WTC11 (cell line): ENCODE measurements around the gene FAM107B. TPM values are rescaled to one million over a fixed set of nuclear protein-coding genes. Genes with fewer than 3 reads are reported as not detected.

Experiments
- ATAC-seq: fragments of 200-7000 bp; cut with Tn5 transposase; 2 replicates; pipeline ENCODE4 v1.10.0; 2021; ENCODE audit warnings: mild to moderate bottlenecking, moderate library complexity
- CTCF ChIA-PET: fragments of 300-600 bp; sonication (Branson Sonifier 250); formaldehyde crosslinking; loops from one replicate; lab custom pipeline; 2021; ENCODE audit warnings: antibody characterized with exemption; lab: Charles Lee
- POLR2A ChIA-PET: fragments of 350-600 bp; sonication (Branson Sonifier 250); formaldehyde crosslinking; loops from one replicate; lab custom pipeline; 2021; ENCODE audit warnings: antibody characterized with exemption; lab: Charles Lee
- DNase-seq: peaks from one replicate; pipeline ENCODE4 v3.0.0; 2021; ENCODE audit warnings: low spot score
- H3K27ac Mint-ChIP-seq: 2 replicates; pipeline ENCODE4 v1.8.0; 2021; ENCODE audit warnings: mixed read lengths
- H3K27me3 Mint-ChIP-seq: 2 replicates; pipeline ENCODE4 v1.8.0; 2021; ENCODE audit warnings: low read depth, mild to moderate bottlenecking, moderate library complexity, mixed read lengths
- H3K36me3 Mint-ChIP-seq: 2 replicates; pipeline ENCODE4 v1.8.0; 2021; ENCODE audit warnings: mixed read lengths
- H3K4me1 Mint-ChIP-seq: 2 replicates; pipeline ENCODE4 v1.8.0; 2022; ENCODE audit warnings: mixed read lengths
- H3K4me3 Mint-ChIP-seq: 2 replicates; pipeline ENCODE4 v1.8.0; 2021; ENCODE audit warnings: mild to moderate bottlenecking, moderate library complexity, mixed read lengths
- H3K9me3 Mint-ChIP-seq: 2 replicates; pipeline ENCODE4 v1.8.0; 2021; ENCODE audit warnings: mixed read lengths
- CBFB ChIP-seq: sonication (generic); formaldehyde crosslinking; IDR thresholded peaks from 2 replicates; pipeline ENCODE4 v1.8.1; 2022; ENCODE audit warnings: mild to moderate bottlenecking, low read depth, missing genetic modification reagents
- CREM ChIP-seq: sonication (generic); formaldehyde crosslinking; IDR thresholded peaks from 2 replicates; pipeline ENCODE4 v1.8.1; 2022; ENCODE audit warnings: mild to moderate bottlenecking, missing genetic modification reagents, moderate library complexity
- ESRRA ChIP-seq: sonication (generic); formaldehyde crosslinking; IDR thresholded peaks from 2 replicates; pipeline ENCODE4 v1.8.1; 2022; ENCODE audit warnings: mild to moderate bottlenecking, missing genetic modification reagents, borderline replicate concordance
- FOXJ3 ChIP-seq: sonication (generic); formaldehyde crosslinking; IDR thresholded peaks from 2 replicates; pipeline ENCODE4 v1.9.0; 2021; ENCODE audit warnings: missing genetic modification reagents, mild to moderate bottlenecking, borderline replicate concordance
- FOXK1 ChIP-seq: sonication (generic); formaldehyde crosslinking; IDR thresholded peaks from 2 replicates; pipeline ENCODE4 v1.8.0; 2022; ENCODE audit warnings: mild to moderate bottlenecking, moderate library complexity, missing genetic modification reagents
- FOXP1 ChIP-seq: sonication (generic); formaldehyde crosslinking; IDR thresholded peaks from 2 replicates; pipeline ENCODE4 v1.8.0; 2022; ENCODE audit warnings: missing genetic modification reagents, mild to moderate bottlenecking, moderate library complexity, borderline replicate concordance
- GABPB1 ChIP-seq: sonication (generic); formaldehyde crosslinking; IDR thresholded peaks from 2 replicates; pipeline ENCODE4 v1.8.1; 2023; ENCODE audit warnings: mild to moderate bottlenecking, missing genetic modification reagents
- GRHL2 ChIP-seq: fragments of 250-450 bp; sonication (Bioruptor Pico); IDR thresholded peaks from 2 replicates; pipeline ENCODE4 v1.8.0; 2022; ENCODE audit warnings: mild to moderate bottlenecking, moderate library complexity; ENCODE audit not compliant: insufficient replicate concordance, severe bottlenecking
- JAZF1 ChIP-seq: fragments of 250-450 bp; sonication (Bioruptor Pico); IDR thresholded peaks from 2 replicates; pipeline ENCODE4 v1.9.0; 2021; ENCODE audit warnings: moderate library complexity, mild to moderate bottlenecking, inconsistent platforms
- JUN ChIP-seq: sonication (generic); formaldehyde crosslinking; IDR thresholded peaks from 2 replicates; pipeline ENCODE4 v1.8.0; 2023; ENCODE audit warnings: mild to moderate bottlenecking, missing genetic modification reagents
- NFATC4 ChIP-seq: fragments of 250-450 bp; sonication (Bioruptor Pico); IDR thresholded peaks from 2 replicates; pipeline ENCODE4 v1.9.0; 2021; ENCODE audit warnings: mild to moderate bottlenecking
- SMAD4 ChIP-seq: sonication (generic); formaldehyde crosslinking; IDR thresholded peaks from 2 replicates; pipeline ENCODE4 v1.8.0; 2022; ENCODE audit warnings: mild to moderate bottlenecking, missing genetic modification reagents
- SOX15 ChIP-seq: fragments of 250-450 bp; sonication (Bioruptor Pico); IDR thresholded peaks from 2 replicates; pipeline ENCODE4 v1.9.0; 2021; ENCODE audit warnings: mild to moderate bottlenecking
- TCF7 ChIP-seq: sonication (generic); formaldehyde crosslinking; IDR thresholded peaks from 2 replicates; pipeline ENCODE4 v1.8.0; 2022; ENCODE audit warnings: mild to moderate bottlenecking, low read depth, missing genetic modification reagents, moderate library complexity
- TP53 ChIP-seq: sonication (generic); formaldehyde crosslinking; IDR thresholded peaks from 2 replicates; pipeline ENCODE4 v1.8.1; 2023; ENCODE audit warnings: mild to moderate bottlenecking, missing genetic modification reagents
- total RNA-seq: library from RNA; stranded (reverse); gene quantifications from 3 replicates; pipeline ENCODE4 v1.2.3, GENCODE V29; 2021
- TF ChIP-seq, protein P1 (sequence below): sonication (generic); formaldehyde crosslinking; conservative IDR thresholded peaks from 2 replicates; pipeline ENCODE4 v1.8.1; 2022; ENCODE audit warnings: mild to moderate bottlenecking, missing genetic modification reagents
- TF ChIP-seq, protein P2 (sequence below): sonication (generic); formaldehyde crosslinking; IDR thresholded peaks from 2 replicates; pipeline ENCODE4 v1.8.1; 2023; ENCODE audit warnings: mild to moderate bottlenecking, missing genetic modification reagents, moderate library complexity
- TF ChIP-seq, protein P3 (sequence below): sonication (generic); formaldehyde crosslinking; IDR thresholded peaks from 2 replicates; pipeline ENCODE4 v1.8.1; 2022; ENCODE audit warnings: mild to moderate bottlenecking, missing genetic modification reagents, moderate library complexity, borderline replicate concordance
- TF ChIP-seq, protein P4 (sequence below): sonication (generic); formaldehyde crosslinking; IDR thresholded peaks from 2 replicates; pipeline ENCODE4 v1.8.0; 2022; ENCODE audit warnings: mild to moderate bottlenecking, missing genetic modification reagents
- TF ChIP-seq, protein P5 (sequence below): sonication (generic); formaldehyde crosslinking; IDR thresholded peaks from 2 replicates; pipeline ENCODE4 v1.8.1; 2023; ENCODE audit warnings: mild to moderate bottlenecking, missing genetic modification reagents, borderline replicate concordance
- TF ChIP-seq, protein P6 (sequence below): sonication (generic); formaldehyde crosslinking; IDR thresholded peaks from 2 replicates; pipeline ENCODE4 v1.8.0; 2023; ENCODE audit warnings: missing genetic modification reagents

The FAM107B gene
- total RNA-seq, 1 experiment from 2014 or later: 22.4 TPM

DNA sequence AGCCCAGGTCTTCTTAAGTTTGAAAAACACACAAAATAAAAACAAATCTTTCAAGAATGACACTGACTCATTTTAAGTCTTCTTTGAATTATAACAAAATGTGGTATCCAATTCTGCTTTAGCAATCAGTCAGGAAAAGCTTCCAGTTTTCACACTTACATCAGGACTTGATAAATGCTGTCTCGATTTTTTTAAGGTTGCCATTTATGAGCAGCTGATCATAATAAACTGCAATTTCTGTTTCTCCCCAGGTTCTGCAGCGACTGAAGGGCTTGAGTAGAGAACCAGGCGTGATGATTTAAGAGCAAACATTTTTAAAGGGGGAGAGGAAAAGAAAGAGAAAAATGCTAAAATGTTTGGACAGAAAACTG lies 71.1 kb downstream of the FAM107B start:
- Mint-ChIP-seq H3K27me3 (no peaks in the 10 kb centered on the region; the same call in 1 of the 2 replicates), H3K27ac (no peak overlapping the region), H3K4me1 (peaks cover 34% of the 10 kb centered on the region), H3K9me3 (peaks cover 14% of the 10 kb centered on the region), H3K36me3 (peaks cover 6% of the 10 kb centered on the region), H3K4me3 (no peak overlapping the region)
- CTCF ChIA-PET: no interaction called here
- POLR2A ChIA-PET: no interaction called here
- ATAC-seq (no peak), DNase-seq (no peak)
- TF ChIP-seq, protein P1, sequence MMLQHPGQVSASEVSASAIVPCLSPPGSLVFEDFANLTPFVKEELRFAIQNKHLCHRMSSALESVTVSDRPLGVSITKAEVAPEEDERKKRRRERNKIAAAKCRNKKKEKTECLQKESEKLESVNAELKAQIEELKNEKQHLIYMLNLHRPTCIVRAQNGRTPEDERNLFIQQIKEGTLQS (CRISPR knock-in tag): no peak
- TF ChIP-seq GABPB1 (no peak), CREM (CRISPR knock-in tag) (no peak), TP53 (no peak), NFATC4 (CRISPR knock-in tag) (no peak), CBFB (CRISPR knock-in tag) (no peak), FOXK1 (CRISPR knock-in tag) (no peak), SMAD4 (CRISPR knock-in tag) (no peak), FOXJ3 (no peak), JAZF1 (CRISPR knock-in tag) (no peak), SOX15 (CRISPR knock-in tag) (no peak), FOXP1 (CRISPR knock-in tag) (no peak), ESRRA (CRISPR knock-in tag) (no peak), JUN (CRISPR knock-in tag) (no peak), TCF7 (no peak)
- TF ChIP-seq, protein P2, sequence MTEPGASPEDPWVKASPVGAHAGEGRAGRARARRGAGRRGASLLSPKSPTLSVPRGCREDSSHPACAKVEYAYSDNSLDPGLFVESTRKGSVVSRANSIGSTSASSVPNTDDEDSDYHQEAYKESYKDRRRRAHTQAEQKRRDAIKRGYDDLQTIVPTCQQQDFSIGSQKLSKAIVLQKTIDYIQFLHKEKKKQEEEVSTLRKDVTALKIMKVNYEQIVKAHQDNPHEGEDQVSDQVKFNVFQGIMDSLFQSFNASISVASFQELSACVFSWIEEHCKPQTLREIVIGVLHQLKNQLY: no peak
- TF ChIP-seq, protein P3, sequence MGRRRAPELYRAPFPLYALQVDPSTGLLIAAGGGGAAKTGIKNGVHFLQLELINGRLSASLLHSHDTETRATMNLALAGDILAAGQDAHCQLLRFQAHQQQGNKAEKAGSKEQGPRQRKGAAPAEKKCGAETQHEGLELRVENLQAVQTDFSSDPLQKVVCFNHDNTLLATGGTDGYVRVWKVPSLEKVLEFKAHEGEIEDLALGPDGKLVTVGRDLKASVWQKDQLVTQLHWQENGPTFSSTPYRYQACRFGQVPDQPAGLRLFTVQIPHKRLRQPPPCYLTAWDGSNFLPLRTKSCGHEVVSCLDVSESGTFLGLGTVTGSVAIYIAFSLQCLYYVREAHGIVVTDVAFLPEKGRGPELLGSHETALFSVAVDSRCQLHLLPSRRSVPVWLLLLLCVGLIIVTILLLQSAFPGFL (CRISPR knock-in tag): no peak
- TF ChIP-seq, protein P4, sequence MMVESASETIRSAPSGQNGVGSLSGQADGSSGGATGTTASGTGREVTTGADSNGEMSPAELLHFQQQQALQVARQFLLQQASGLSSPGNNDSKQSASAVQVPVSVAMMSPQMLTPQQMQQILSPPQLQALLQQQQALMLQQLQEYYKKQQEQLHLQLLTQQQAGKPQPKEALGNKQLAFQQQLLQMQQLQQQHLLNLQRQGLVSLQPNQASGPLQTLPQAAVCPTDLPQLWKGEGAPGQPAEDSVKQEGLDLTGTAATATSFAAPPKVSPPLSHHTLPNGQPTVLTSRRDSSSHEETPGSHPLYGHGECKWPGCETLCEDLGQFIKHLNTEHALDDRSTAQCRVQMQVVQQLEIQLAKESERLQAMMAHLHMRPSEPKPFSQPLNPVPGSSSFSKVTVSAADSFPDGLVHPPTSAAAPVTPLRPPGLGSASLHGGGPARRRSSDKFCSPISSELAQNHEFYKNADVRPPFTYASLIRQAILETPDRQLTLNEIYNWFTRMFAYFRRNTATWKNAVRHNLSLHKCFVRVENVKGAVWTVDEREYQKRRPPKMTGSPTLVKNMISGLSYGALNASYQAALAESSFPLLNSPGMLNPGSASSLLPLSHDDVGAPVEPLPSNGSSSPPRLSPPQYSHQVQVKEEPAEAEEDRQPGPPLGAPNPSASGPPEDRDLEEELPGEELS: no peak
- TF ChIP-seq, protein P5, sequence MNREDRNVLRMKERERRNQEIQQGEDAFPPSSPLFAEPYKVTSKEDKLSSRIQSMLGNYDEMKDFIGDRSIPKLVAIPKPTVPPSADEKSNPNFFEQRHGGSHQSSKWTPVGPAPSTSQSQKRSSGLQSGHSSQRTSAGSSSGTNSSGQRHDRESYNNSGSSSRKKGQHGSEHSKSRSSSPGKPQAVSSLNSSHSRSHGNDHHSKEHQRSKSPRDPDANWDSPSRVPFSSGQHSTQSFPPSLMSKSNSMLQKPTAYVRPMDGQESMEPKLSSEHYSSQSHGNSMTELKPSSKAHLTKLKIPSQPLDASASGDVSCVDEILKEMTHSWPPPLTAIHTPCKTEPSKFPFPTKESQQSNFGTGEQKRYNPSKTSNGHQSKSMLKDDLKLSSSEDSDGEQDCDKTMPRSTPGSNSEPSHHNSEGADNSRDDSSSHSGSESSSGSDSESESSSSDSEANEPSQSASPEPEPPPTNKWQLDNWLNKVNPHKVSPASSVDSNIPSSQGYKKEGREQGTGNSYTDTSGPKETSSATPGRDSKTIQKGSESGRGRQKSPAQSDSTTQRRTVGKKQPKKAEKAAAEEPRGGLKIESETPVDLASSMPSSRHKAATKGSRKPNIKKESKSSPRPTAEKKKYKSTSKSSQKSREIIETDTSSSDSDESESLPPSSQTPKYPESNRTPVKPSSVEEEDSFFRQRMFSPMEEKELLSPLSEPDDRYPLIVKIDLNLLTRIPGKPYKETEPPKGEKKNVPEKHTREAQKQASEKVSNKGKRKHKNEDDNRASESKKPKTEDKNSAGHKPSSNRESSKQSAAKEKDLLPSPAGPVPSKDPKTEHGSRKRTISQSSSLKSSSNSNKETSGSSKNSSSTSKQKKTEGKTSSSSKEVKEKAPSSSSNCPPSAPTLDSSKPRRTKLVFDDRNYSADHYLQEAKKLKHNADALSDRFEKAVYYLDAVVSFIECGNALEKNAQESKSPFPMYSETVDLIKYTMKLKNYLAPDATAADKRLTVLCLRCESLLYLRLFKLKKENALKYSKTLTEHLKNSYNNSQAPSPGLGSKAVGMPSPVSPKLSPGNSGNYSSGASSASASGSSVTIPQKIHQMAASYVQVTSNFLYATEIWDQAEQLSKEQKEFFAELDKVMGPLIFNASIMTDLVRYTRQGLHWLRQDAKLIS (CRISPR knock-in tag): no peak

DNA sequence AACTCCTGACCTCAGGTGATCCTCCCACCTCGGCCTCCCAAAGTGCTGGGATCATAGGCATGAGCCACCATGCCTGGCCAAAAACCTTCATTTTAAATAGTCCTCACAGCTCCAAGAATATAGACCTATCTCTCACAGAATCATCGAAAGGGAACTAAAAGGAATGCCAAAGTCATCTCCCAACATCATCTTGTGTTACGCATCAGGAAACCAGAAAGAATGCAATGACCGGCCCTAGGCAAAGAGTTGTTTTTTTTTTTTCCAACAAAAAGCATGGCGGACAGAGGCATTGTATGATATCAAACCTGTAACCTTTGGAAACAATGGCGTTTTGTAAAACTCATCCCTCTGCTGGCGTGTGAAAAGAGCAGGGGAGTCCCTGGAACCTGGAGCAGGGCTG lies 73.2 kb downstream of the FAM107B start:
- peaks cover 6% of the 10 kb centered on the region for H3K36me3 Mint-ChIP-seq
- peaks cover 36% of the 10 kb centered on the region for H3K4me1 Mint-ChIP-seq
- peaks cover 11% of the 10 kb centered on the region for H3K9me3 Mint-ChIP-seq
- H3K4me3 Mint-ChIP-seq: no peak overlapping the region
- CTCF ChIA-PET: no interaction called here
- no peak for DNase-seq
- POLR2A ChIA-PET: no interaction called here
- no peak for ATAC-seq
- no peaks in the 10 kb centered on the region; the same call in 1 of the 2 replicates for H3K27me3 Mint-ChIP-seq
- no peak overlapping the region for H3K27ac Mint-ChIP-seq
- TF ChIP-seq, protein P6, sequence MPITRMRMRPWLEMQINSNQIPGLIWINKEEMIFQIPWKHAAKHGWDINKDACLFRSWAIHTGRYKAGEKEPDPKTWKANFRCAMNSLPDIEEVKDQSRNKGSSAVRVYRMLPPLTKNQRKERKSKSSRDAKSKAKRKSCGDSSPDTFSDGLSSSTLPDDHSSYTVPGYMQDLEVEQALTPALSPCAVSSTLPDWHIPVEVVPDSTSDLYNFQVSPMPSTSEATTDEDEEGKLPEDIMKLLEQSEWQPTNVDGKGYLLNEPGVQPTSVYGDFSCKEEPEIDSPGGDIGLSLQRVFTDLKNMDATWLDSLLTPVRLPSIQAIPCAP (CRISPR knock-in tag): no peak
- TF ChIP-seq GRHL2 (CRISPR knock-in tag): no peak
